HG03558 (cell line): ENCODE results near the gene GPC6.

Source experiments
- ATAC-seq: cut with Tn5 transposase; IDR thresholded peaks from one replicate; pipeline ENCODE4 v1.9.1; 2021; ENCODE audit warnings: moderate number of reproducible peaks; ENCODE audit not compliant: unreplicated experiment; ENCODE audit errors: extremely low read depth

Gene GPC6

DNA sequence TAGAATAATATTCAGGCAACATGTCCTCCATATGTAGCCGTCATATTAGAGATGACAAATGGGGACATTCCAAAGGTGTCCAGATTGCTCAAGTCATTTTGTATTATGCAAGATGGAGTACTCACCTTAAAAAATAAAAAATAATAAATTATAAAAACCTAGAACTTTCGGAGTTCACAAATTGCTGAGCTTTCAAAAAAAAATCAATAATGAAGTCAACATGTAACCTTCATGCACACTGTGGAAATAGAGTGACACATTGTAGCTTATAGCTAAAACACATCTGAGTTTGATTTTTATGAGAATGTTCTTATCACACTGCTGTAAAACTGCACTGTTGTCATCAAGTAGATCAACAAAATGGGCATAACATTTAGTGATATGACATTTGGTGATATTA is 411.2 kb downstream of the GPC6 start:
- ATAC-seq: no peak

DNA sequence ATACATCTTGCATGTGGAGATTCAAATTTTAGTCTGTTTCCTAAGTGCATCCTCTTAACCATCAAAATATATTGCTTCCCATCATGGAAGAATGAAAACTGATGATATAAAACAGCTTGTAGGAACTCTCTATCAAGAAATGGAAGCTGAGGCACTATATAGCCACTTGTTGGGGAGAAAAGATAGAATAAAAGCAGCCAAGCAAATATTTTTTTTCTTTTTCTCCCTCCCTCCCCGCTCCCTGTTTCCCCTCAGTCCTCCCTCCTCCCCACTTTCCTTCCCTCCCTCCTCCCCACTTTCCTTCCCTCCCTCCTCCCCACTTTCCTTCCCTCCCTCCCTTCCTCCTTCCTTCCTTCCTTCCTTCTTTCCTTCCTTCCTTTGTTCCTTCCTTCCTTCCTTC is 413.8 kb downstream of the GPC6 start:
- no peak for ATAC-seq

DNA sequence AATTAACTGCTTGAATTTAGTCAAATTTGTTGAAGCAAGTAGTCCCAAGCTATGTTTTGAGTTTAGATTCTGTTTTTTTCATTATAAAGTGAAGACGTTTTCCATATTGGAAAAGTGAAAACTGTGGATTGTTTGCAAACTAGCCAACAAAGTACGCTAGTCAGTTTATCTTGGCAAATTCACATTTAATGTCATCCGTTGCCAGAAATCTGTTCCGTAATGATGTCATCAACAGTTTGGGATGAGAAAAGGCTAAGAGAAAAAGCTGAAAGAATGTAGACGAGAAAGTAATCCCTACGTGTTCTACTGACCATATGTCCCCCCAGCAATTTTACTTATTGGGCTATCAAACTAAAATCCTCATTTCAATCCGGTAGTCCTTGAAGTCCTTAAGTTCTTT is 419.6 kb downstream of the GPC6 start:
- no peak for ATAC-seq

DNA sequence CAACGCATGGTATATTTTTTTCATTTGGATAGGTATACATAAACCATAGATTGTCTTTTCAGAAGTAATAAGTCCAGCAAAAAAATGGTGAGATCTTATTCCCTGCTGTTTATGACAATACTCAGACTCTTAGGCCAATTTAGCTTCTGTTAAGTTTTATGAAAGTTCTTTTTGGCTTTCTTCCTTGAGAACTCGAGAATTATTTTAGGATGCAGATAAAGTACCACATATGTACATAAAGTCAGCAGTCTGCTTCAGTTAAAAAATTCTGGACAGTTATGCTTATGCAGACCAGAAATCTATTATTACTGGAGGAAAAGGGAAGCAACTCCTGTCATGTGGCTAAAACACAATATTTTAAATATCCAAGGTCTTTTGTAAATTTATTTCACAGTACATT is 422.9 kb downstream of the GPC6 start:
- ATAC-seq: no peak

DNA sequence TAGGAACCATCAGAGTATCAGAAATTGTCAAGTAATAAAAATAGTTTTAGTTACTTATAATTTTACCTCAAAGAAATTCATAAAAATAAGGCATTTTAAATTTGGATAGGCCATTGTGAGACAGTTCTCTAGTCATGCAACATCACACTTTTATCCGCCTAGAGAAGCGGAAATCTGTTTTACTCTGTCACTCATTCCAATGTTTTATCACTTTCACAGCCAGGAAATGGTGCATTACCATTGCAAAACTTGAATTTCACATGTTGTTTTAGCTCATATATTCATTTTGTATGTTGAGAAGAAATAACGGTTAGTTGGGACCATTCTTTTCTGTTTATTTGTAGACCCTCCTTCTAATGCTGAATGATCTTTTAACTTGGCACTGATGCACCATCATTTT is 427.2 kb downstream of the GPC6 start:
- no peak for ATAC-seq

DNA sequence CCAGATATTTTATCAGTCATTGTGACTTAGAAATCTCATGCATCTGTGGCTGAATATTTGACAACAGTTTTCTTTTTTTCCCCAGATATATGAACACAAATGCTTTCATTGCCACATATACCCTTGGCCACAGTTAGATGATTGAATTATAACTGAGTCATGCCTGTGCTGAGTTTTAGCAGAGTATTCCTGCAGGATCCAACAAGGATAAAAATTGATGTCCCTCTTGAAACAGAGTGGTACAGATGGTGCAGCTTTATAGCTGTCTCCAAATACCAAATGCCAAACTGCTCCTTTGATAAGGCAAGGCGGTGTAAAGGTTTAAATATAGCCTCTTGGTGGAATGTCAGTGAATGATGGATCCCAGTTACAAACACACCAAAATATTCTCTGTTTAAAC is 428.5 kb downstream of the GPC6 start:
- no peak for ATAC-seq

DNA sequence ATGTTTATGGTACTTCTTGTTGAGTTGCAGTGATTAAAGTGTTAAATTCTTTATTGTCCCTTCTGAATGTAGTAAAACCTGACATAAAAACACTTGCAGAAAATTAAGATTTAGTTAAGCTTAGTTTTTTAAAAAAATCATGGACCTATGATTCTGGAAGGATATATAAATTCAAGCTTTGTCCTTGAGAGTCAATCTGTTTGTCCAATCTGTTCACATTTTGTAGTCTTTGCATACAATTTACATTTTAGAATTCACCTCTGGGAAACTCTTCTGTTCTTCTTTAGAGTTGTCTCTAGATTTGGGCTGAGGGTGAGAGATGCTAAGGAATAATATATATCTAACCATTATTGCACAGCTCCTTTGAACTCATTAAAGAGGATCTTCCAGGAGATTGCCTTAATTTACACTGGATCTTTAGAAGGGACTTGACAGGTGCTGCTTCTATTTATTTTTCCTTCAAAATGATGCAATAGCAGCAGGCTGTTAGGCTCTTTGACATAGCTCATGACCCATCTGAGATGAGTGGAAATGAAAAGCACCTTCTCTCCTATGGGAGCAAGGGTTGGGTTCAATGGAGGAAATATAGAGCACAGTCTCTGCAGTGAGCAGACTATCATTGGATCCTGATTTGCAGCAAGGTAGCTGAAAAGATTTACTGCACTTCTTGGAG is 433.9 kb downstream of the GPC6 start:
- no peak for ATAC-seq

DNA sequence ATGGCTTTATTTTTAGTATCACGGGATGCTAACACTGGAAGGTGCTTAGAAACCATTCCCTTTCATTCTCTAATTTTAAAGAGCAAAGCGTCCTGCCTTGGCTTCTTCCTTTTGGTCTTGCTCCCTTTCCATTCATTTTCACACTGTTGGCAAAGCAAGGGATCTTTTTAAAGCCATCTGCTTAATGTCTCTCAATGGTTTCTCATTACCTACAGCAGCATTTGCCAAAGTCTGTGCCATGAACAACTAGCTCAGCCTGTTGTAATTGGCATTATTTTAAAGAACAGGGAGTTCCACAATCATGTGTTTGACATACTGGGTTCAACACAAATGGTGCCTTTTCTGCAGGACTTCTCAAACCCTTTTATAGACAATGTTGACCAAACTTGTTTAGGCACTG is 444.3 kb downstream of the GPC6 start:
- ATAC-seq: no peak

DNA sequence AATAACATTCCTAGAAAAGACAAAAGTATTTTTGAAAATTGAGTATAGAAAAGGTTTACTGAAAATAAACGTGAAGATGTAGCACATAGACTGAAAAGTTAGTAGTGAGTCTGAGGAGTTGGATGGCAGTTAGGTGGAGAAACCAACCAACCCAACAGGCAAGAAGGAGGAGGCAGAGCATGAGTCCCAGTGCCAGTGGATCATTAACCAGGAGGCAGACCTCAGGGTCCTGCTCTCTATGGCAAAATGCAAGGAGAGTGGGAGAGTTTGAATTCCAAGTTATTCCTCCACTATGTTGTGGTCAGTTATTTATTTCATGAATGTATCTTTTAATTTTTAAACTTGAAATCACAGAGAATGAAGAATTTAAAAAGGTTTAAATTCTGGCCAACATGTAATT is 446.4 kb downstream of the GPC6 start:
- no peak for ATAC-seq

DNA sequence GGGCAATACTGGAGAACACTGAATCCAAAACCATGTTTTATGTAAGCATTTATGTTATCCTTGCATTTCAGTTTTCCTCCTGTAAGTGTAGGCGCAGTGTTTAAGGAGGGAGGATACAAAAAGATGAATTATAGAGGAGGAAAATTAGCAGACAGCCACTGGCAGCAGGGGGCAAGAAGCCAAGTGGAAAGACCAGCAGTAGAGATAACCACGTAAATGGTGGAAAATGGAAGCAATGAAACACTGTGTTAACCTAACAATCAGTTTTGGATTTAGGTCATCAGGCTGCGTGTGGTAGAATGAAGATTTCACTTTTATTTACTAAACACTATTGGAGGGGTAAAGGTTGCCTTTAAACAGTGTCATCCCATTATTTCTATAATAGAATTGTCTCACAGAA is 447.3 kb downstream of the GPC6 start:
- no peak for ATAC-seq

DNA sequence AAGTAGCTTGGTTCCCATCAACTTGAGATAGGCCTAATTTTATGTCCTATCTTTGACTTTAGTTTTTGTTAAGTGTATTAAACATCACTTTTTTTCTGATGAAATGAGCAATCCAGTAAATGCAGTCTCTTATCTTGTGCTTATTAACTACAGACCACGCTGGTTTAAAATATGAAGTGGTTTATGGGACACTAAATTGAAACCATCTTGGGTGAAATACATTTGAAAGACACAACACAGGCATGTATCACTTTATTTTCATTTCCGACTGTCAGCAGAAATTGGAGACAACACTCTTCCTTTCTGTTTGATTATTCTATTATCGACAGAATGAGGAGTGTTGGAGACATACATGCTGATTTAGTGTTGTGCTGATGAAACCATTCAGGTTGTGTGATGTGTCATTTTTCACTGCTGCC is 447.7 kb downstream of the GPC6 start:
- ATAC-seq: no peak

DNA sequence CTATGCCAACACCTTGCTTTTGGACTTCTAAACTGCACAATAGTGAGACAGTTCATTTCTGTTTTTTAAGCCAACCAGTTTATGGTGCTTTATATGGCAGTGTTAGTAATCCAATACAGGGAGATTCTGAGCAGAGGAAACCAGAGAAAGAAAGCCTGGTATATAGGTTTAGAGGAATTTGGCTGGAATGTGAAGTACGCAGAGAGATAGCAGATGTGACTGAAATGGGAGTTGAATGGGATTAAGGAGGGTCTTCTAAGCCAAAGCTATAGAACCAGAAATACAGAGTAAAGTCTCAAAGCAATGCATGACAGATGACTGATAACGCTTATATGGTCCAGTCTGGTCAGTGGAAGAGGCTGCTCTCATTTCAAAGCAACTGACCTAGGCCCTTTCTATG is 453.7 kb downstream of the GPC6 start:
- no peak for ATAC-seq

DNA sequence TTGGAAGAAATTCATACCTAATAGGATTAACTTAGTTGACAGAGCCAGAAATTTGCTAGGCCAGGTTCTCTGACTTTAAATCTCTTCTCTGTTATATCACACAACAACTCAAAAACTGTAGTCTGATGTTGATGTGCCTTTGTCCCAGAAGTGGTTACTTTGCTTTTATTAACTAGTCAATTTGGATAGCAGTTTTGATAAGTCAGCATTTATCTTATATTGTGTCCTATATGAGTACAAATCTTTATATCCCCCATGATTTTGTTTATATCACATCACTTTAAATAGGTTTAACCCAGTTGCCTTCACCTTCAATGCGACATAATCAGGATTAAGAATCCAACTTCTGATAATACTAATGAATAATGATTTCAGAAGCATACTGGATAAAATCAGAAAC is 459.3 kb downstream of the GPC6 start:
- no peak for ATAC-seq

DNA sequence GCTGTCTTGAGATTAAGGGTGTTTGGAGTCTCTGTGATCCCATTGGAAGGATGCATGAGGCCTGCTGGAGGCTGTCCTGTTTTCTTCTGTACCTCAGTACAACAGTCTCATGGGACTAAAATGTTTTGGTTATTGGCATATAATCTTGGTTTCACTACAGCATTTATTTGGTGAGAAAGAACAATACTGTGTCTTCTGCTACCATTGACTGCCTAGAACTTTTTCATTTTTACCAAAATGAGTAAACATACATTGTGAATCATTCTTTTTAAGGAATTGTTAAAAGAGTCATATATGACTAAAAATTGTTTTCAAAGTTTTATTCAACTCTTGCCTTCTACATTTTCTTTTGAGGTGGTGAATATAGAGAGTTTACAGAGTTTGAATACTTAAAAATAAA is 459.8 kb downstream of the GPC6 start:
- ATAC-seq: no peak

DNA sequence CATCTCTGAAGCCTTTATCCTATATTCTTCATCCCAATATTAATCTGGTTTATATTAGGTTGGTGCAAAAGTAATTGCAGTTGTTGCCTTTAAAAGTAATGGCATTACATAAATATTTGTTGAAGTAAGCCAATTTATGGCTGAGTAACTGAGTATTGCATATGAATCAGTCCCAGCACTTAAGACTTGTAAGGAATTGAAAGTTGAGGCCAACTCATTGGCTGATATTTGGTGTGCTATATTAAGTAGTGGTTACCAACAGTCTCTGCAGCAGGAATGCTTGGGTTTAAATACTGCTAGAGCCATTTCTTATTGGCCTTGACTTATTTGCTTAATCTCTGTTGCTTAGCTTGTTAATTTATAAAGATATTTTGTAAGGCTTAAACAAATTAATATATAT is 460.7 kb downstream of the GPC6 start:
- no peak for ATAC-seq

DNA sequence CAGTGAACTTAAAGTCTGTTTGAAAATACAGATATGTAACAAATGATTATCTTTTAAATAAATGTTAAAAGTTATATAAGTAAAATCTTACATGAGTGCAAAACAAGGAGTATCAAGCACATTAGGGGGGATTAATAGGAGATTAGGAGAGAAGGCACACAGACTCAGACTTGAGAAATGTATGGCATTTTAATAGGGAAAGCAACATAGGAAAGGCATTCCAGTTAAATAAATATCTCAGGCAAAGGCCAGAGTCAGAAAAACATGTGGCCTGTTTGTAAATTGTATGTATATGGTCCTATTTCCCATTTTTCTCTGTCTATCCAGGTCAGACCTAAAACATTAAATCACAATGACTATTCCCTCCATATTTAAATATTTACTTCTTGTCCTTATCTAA is 462.7 kb downstream of the GPC6 start:
- no peak for ATAC-seq

DNA sequence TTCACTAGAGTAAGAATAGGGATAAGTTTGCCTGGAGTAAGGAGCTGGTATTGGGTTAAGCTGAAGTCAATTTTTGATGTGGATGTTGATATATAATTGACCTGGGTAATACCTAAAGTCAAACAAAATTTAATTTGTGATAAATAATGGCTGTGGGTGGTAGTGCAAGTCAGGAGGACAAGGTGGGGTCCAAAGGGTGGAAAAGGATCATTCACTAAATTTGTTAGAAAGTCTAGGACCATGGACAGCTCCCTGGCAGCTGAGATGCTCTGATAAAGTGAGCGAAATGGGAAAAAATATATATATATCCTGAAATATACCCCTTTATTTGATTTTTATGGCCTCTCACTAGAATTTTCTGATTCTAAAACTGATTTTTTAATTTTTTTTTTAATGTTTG is 463.5 kb downstream of the GPC6 start:
- no peak for ATAC-seq

DNA sequence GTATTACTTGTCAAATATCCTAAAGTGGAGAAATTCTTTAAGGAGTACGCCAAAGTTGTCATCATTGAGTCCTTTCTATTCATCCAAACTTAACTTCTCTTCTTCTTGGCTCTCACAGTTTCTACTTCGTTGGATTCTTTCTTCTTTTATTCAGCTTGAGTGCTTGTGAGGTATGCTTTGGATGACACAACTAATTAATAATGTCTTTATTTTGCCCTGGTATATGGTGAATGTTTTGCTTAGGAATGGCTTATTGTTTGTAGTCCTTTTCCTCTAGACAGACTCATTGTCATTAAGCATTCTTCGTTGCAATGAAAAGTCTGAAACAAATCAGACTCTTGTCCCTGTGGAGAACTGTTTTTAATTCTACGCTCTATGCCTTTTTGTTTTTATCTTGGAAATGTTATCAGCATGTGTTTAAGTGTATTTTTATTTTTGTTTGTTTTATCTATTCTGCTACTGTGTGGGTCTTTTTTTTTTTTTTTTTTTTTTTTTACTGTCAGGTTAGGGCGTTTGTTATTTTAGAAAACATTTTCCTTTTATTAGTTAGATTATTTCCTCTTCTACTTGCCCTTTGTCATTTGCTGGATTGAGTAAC is 471.5 kb downstream of the GPC6 start:
- no peak for ATAC-seq

DNA sequence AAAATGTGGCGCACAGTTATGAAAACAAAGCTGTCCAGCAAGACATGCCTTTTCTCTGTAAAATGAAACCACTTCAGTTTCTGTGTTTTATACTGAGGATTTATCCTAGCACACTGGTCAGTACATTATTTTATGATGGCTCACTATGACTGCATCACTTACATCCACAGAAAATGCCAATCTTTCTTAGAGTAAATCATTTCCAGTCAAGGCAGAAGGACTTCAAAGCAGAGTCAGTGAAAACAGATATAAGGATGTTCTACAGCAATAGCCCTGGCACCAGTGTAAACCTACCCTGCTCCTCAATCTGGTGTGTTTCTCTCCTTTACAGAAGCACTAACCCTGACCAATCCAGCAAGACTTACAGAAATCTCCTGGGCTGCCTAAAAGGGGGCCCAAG is 473.5 kb downstream of the GPC6 start:
- no peak for ATAC-seq

DNA sequence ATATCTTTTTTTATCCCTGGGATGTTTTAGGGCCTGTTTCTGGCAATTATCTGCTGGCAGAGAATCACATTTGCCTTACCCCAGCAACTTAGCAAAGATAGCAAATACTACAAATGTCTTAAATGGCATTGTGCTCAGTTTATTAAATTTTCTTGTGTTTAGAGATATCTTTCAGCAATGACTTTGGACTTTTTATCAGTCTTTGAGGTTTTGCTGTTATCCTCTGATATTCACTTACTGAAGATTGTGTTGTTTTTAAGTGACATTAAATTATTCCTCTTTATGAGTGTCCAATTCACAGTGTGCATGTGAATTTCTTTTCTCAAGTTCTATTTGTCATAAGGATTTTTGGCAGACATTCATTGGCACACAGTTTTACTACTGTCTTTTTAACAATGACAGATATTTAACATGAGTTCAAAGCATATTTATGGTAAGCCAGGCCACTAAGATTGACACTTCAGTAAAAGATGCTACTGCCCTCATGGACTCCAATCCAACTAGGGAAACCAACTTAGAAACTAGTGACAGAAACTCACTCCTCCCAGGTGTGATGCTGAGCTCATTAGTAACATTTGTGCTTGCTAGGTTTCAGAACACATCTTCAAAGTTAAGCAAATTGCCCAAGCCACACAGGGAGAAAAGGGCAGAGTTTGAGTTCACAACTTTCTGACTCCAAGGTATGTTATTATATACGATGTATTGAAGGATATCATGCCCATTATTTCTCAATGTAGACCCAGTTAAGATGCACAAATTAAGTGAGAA is 481.9 kb downstream of the GPC6 start:
- ATAC-seq: no peak

DNA sequence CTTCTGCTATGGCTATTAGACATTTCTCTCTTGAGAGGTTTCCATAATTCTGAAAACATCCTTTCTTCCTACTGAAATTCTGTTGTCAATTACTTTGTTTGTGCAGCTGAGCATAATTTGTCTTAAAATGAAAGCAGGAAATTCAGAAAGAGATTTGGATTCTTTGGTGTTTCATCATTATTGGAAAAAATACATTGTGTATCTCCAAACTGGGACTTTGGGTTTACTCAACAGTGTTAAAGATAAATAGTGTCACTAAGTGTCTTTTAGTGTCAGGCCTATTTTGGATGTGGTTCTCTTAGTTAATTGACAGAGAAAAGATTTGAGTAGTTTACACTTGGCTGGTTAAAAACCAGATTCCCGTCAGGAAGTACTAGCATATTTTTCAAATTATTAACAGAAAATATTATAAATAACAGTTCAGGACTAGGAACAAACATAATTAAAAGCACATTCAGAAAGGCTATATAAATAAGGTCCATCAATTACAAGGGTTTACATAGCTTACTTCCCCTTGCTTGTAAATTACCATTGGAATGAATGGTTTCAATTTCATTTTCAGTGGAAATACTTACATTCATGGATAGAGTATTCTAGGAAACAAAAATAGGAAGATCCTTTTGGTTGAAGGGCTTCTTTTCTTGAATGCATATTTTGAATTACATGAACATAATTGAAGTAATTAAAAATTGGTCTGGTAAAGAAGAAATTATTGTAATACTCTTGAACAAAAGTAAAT is 483.1 kb downstream of the GPC6 start:
- ATAC-seq: no peak
